ENCODE results near the gene NRBP1. TPM values are rescaled to one million over a fixed set of nuclear protein-coding genes. Genes with fewer than 3 reads are reported as not detected.

The NRBP1 gene
- total RNA-seq, 1 donor from 2014 or later, result 117 TPM

DNA sequence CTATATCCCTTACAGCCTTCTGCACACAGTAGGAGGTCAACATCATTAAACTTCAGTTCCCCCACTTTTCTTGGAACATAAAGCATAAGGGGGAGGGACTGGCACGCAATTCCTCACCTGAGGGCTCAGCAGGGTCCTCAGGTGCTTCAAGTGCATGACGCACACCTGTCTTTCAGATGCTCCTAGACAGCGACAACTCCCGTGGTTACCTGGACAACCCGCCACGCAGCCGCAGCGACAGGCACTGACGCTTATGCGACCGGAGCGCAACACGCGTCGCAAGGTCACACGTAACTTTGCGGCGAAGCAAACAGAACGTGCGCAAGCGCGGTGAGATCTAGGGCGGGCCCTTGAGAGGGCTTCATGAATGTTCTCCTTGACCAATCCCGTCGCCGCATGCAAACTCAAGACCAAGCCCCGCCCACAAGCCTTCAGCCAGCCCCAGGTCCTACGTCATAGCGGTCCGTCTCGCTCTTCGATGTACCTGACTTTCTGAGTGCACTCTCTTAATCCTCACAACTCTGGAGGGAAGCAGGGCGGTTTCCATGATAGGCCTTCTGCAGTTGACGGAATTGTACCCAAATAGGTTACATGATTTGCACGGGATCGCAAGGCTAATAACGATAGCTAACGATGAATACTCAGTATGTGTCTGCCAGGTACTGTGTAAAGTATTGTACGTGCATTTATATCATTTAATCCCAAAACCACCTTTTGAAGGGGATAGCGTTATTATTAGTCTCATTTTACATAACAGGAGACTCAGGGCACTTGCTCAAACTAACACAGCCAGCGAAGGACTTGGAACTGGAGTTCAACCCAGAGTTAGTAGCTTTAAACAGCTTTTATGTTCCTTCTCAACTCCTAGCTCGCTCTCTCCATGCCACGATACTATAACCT is 61.3 kb downstream of the NRBP1 start, which contains the start of gene IFT172:
Gene IFT172 (minus strand): TSS at position 246 of the 900 bp plus-strand sequence. CDS start 90 bp downstream, at position 156.
- peak; percentile 99 for DNase-seq (ENCODE audit: low read depth)

Other genes with a start within 250 kb of the NRBP1 start
- 101 and 131 TPM in 2 replicates for gene ATRAID, start 216.6 kb upstream of the NRBP1 start, total RNA-seq
- gene SLC5A6, start 216.4 kb upstream of the NRBP1 start, total RNA-seq, result 29.3 and 36.8 TPM in 2 replicates
- gene CAD, start 211.3 kb upstream of the NRBP1 start, total RNA-seq, result 23.4 and 53.5 TPM in 2 replicates
- gene SLC30A3, start 165.6 kb upstream of the NRBP1 start, total RNA-seq, result 0.10 TPM in 1 of 2 replicates, not detected in the other
- gene DNAJC5G, start 153.2 kb upstream of the NRBP1 start, total RNA-seq, result not detected in 2 replicates
- gene TRIM54, start 146.2 kb upstream of the NRBP1 start, total RNA-seq, result 0.17 TPM in 1 of 2 replicates, not detected in the other
- 0.70 TPM in 1 of 2 replicates, not detected in the other for gene UCN, start 120.2 kb upstream of the NRBP1 start, total RNA-seq
- 30.0 and 42.6 TPM in 2 replicates for gene MPV17, start 105.5 kb upstream of the NRBP1 start, total RNA-seq
- gene GTF3C2, start 71.9 kb upstream of the NRBP1 start, total RNA-seq, result 32.1 and 40.2 TPM in 2 replicates
- gene EIF2B4, start 58.3 kb upstream of the NRBP1 start, total RNA-seq, result 26.9 and 27.8 TPM in 2 replicates
- 94.9 and 125 TPM in 2 replicates for gene SNX17, start 58.0 kb upstream of the NRBP1 start, total RNA-seq
- gene ZNF513, start 47.9 kb upstream of the NRBP1 start, total RNA-seq, result 9.2 and 11.3 TPM in 2 replicates
- gene PPM1G, start 19.0 kb upstream of the NRBP1 start, total RNA-seq, result 113 and 119 TPM in 2 replicates
- 0.85 and 3.5 TPM in 2 replicates for gene KRTCAP3, start 13.8 kb downstream of the NRBP1 start, total RNA-seq
- gene IFT172, start 61.1 kb downstream of the NRBP1 start, total RNA-seq, result 12.2 and 34.6 TPM in 2 replicates
- gene FNDC4, start 66.6 kb downstream of the NRBP1 start, total RNA-seq, result 25.6 and 30.4 TPM in 2 replicates
- gene GCKR, start 68.2 kb downstream of the NRBP1 start, total RNA-seq, result 1.4 and 1.6 TPM in 2 replicates
- 10.2 and 48.0 TPM in 2 replicates for gene ZNF512, start 154.4 kb downstream of the NRBP1 start, total RNA-seq
- gene CCDC121, start 200.4 kb downstream of the NRBP1 start, total RNA-seq, result 0.69 and 3.8 TPM in 2 replicates
- gene GPN1, start 200.4 kb downstream of the NRBP1 start, total RNA-seq, result 76.8 and 86.5 TPM in 2 replicates
- 15.3 and 31.9 TPM in 2 replicates for gene SUPT7L, start 235.0 kb downstream of the NRBP1 start, total RNA-seq
- 30.2 and 39.1 TPM in 2 replicates for gene SLC4A1AP, start 235.3 kb downstream of the NRBP1 start, total RNA-seq

Measured in renal cortical epithelial cell (primary cell).